ENCODE data around the gene KRTAP6-1. TPM values are rescaled to one million over a fixed set of nuclear protein-coding genes. Genes with fewer than 3 reads are reported as not detected.

KRTAP6-1 gene
- total and polyA plus RNA-seq, 2 of the 4 experiments (the other 2 are of a cell fraction), result not detected

DNA sequence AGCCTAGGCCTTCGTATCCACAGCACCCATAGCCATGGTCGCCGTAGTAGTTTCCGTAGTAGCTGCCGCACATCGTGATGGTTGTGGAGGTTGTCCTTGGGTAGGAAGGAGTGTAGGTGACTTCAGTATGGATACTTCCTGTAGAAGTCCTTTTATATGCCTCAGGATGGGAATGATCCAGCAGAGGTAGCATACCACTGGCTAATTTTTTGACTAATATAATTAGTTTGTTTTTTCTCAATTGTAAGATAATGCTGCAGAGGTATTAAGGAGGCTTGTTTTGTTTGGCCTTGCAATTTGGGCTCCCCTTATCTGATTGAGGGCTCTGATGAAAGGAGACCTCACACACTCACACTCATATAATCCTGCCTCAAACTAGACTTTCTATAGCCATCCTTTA is 14.9 kb downstream of the KRTAP6-1 start, which contains the start of gene KRTAP6-2:
Gene KRTAP6-2, minus strand, starts transcription at position 101 of the 400 bp plus-strand sequence. Its CDS starts 28 bp downstream, at position 73.
- TF ChIP-seq FOS (IDR thresholded peaks at IDR 0.05; ENCODE audit: low read depth, low read length), result no peak
- no peak for TF ChIP-seq SMC3 (IDR thresholded peaks at IDR 0.05; ENCODE audit: low read depth, low read length)
- no peak for TF ChIP-seq CEBPB (IDR thresholded peaks at IDR 0.05; ENCODE audit: low read depth, low read length)
- TF ChIP-seq BHLHE40 (IDR thresholded peaks at IDR 0.05; ENCODE audit: low read depth, low read length), result no peak
- TF ChIP-seq MAZ (IDR thresholded peaks at IDR 0.05; ENCODE audit: borderline replicate concordance, low read depth, low read length), result no peak
- no peak for TF ChIP-seq RFX5 (IDR thresholded peaks at IDR 0.05; ENCODE audit: low read depth, low read length)
- no peak for TF ChIP-seq MAFK (IDR thresholded peaks at IDR 0.05; ENCODE audit: low read depth, low read length)
- TF ChIP-seq NFE2L2 (IDR thresholded peaks at IDR 0.05; ENCODE audit: low read depth, low read length), result no peak
- TF ChIP-seq, protein P1, sequence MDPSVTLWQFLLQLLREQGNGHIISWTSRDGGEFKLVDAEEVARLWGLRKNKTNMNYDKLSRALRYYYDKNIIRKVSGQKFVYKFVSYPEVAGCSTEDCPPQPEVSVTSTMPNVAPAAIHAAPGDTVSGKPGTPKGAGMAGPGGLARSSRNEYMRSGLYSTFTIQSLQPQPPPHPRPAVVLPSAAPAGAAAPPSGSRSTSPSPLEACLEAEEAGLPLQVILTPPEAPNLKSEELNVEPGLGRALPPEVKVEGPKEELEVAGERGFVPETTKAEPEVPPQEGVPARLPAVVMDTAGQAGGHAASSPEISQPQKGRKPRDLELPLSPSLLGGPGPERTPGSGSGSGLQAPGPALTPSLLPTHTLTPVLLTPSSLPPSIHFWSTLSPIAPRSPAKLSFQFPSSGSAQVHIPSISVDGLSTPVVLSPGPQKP (IDR thresholded peaks at IDR 0.05; ENCODE audit: borderline replicate concordance, low read depth, low read length), result no peak
- no peak for TF ChIP-seq CHD1 (IDR thresholded peaks at IDR 0.05; ENCODE audit: low read depth, low read length)
- no peak for TF ChIP-seq CTCF (conservative IDR thresholded peaks at IDR 0.05; ENCODE audit: low read depth, low read length)
- TF ChIP-seq RAD21 (IDR thresholded peaks at IDR 0.05; ENCODE audit: low read length), result no peak
- no peak for TF ChIP-seq MXI1 (IDR thresholded peaks at IDR 0.05; ENCODE audit: borderline replicate concordance, low read depth, low read length)
- no peaks in the 10 kb centered on the region for H3K79me1 ChIP-seq (ENCODE audit: low read depth in 1 of 2, low read length in 2 of 2)

More for the DNA sequence above, 14.9 kb downstream of the KRTAP6-1 start, which contains the start of gene KRTAP6-2:
- no peak within 1 kb of the TSS for H3K4ac ChIP-seq (ENCODE audit: low read depth, low read length)
- no peaks in the 10 kb centered on the region for H3K9me1 ChIP-seq (ENCODE audit: insufficient read depth, low read length)
- peaks cover 9% of the 10 kb centered on the region for H3K9me3 ChIP-seq (ENCODE audit: control insufficient read depth, insufficient read depth, low read length)
- H2BK15ac ChIP-seq (ENCODE audit: low read depth, low read length), result no peak within 1 kb of the TSS
- no peak within 1 kb of the TSS for H3K18ac ChIP-seq (ENCODE audit: low read depth, low read length)
- no peak within 1 kb of the TSS for H3K14ac ChIP-seq (replicated peaks; ENCODE audit: low read depth, low read length)
- no peak within 1 kb of the TSS for H3K4me2 ChIP-seq (ENCODE audit: low read depth, low read length)
- no peaks in the 10 kb centered on the region for H3K27me3 ChIP-seq (ENCODE audit: control insufficient read depth, insufficient read depth, low read length)
- no peak within 1 kb of the TSS for H4K8ac ChIP-seq (ENCODE audit: low read depth in 2 of 2, low read length in 2 of 2)
- CTCF ChIA-PET, result no interaction called here
- WGBS, 2 experiments (ENCODE audit: extremely low coverage in 2 of 2, insufficient read length in 1 of 2), result 80% methylated on average over 1 of the region's 6 CpGs; no CpG with 5 or more reads in 1 of the 2 experiments
- no peak within 1 kb of the TSS for H2AFZ ChIP-seq (replicated peaks; ENCODE audit: low read length, poor library complexity)
- no peak within 1 kb of the TSS for H3K23ac ChIP-seq (ENCODE audit: low read depth, low read length)
- no peak within 1 kb of the TSS for H2BK5ac ChIP-seq (ENCODE audit: low read depth, low read length, poor library complexity, severe bottlenecking)
- intact Hi-C loops (cut with micrococcal nuclease), result no loop called here
- H3K36me3 ChIP-seq (ENCODE audit: control insufficient read depth, insufficient read depth, low read length), result no peaks in the 10 kb centered on the region
- H3K27ac ChIP-seq (ENCODE audit: insufficient read depth, low read length), result no peak within 1 kb of the TSS
- no TSS peak for BruUV-seq (replicated peaks)
- no peak within 1 kb of the TSS for H4K91ac ChIP-seq (ENCODE audit: insufficient read depth, low read depth, low read length)
- H4K5ac ChIP-seq (ENCODE audit: low read depth, low read length), result no peak within 1 kb of the TSS
- no peak within 1 kb of the TSS for H2BK20ac ChIP-seq (ENCODE audit: low read depth, low read length)
- no peak within 1 kb of the TSS for H2BK120ac ChIP-seq (ENCODE audit: low read depth, low read length)
- H4K20me1 ChIP-seq (ENCODE audit: insufficient read depth, low read length), result no peaks in the 10 kb centered on the region
- in situ Hi-C loops (cut with MboI; ENCODE audit: low sequenced_read_pairs), result no loop called here
- no peak within 1 kb of the TSS for H3K4me3 ChIP-seq (ENCODE audit: insufficient read depth, low read depth, low read length)
- POLR2A ChIA-PET (ENCODE audit: unreplicated experiment), result no interaction called here
- H3K56ac ChIP-seq (ENCODE audit: extremely low read depth, insufficient read depth, low read length), result no peak within 1 kb of the TSS
- dilution Hi-C loops (cut with HindIII; ENCODE audit: low sequenced_read_pairs, unreplicated experiment), result no loop called here
- ATAC-seq (ENCODE audit: low read depth) (no peak), DNase-seq (no peak)
- H3K4me1 ChIP-seq (ENCODE audit: control insufficient read depth, insufficient read depth, low read length), result no peaks in the 10 kb centered on the region
- H3K9ac ChIP-seq (ENCODE audit: low read depth, low read length), result no peak within 1 kb of the TSS
- H2AK9ac ChIP-seq (replicated peaks; ENCODE audit: low read depth, low read length, poor library complexity), result no peak within 1 kb of the TSS
- no peak within 1 kb of the TSS for H2AK5ac ChIP-seq (ENCODE audit: low read depth, low read length)
